Measurements from ENCODE around the gene SCN8A.
"Not testable (repeated sequence)": the region's sequence is repeated elsewhere in the genome, so short reads cannot be mapped to it uniquely, and the experiment has no call there.

SCN8A gene

GRCh38 chr12:51591016-51591901 lies at the start of gene SCN8A:
SCN8A (plus strand) TSS chr12:51591233; CDS start chr12:51662818, 71,585 bp downstream.
- DNase-seq (ENCODE audit: low read depth), result peak; percentile 23
- peak within 1 kb of the TSS; percentile 87 for H3K4me3 ChIP-seq (ENCODE audit: low read depth, low read length)

- H3K4me3 ChIP-seq (ENCODE audit: low read depth, low read length), result no peak overlapping the region
- no peak for DNase-seq (ENCODE audit: low read depth)
Observed at GRCh38 chr12:51546097-51546496, 44.9 kb upstream of the SCN8A start.

- no peak overlapping the region for H3K4me3 ChIP-seq (ENCODE audit: low read depth, low read length)
- DNase-seq (ENCODE audit: low read depth), result no peak
Observed at GRCh38 chr12:51547606-51548005, 43.4 kb upstream of the SCN8A start.

- no peak for DNase-seq (ENCODE audit: low read depth)
- H3K4me3 ChIP-seq (ENCODE audit: low read depth, low read length), result no peak overlapping the region
Observed at GRCh38 chr12:51548241-51548640, 42.8 kb upstream of the SCN8A start.

GRCh38 chr12:51549637-51550036 lies 41.4 kb upstream of the SCN8A start:
- no peak for DNase-seq (ENCODE audit: low read depth)

GRCh38 chr12:51568271-51569032 lies 22.6 kb upstream of the SCN8A start:
- not testable (repeated sequence) for DNase-seq (ENCODE audit: low read depth); H3K4me3 ChIP-seq (ENCODE audit: low read depth, low read length)

More at GRCh38 chr12:51549637-51550036, 41.4 kb upstream of the SCN8A start:
- H3K4me3 ChIP-seq (ENCODE audit: low read depth, low read length), result no peak overlapping the region

- no peak overlapping the region for H3K4me3 ChIP-seq (ENCODE audit: low read depth, low read length)
Observed at GRCh38 chr12:51579321-51579850, 11.6 kb upstream of the SCN8A start.

GRCh38 chr12:51589060-51589459 lies 2.0 kb upstream of the SCN8A start:
- no peak for DNase-seq (ENCODE audit: low read depth)
- H3K4me3 ChIP-seq (ENCODE audit: low read depth, low read length), result no peak overlapping the region

More at GRCh38 chr12:51579321-51579850, 11.6 kb upstream of the SCN8A start:
- no peak for DNase-seq (ENCODE audit: low read depth)

- no peak for DNase-seq (ENCODE audit: low read depth)
- H3K4me3 ChIP-seq (ENCODE audit: low read depth, low read length), result no peak overlapping the region
Observed at GRCh38 chr12:51589557-51590176, 1.4 kb upstream of the SCN8A start.

GRCh38 chr12:51590347-51591015 lies 552 bp upstream of the SCN8A start:
- DNase-seq (ENCODE audit: low read depth), result peak; percentile 38
- H3K4me3 ChIP-seq (ENCODE audit: low read depth, low read length), result peak overlapping the region; percentile 65

- H3K4me3 ChIP-seq (ENCODE audit: low read depth, low read length), result peak overlapping the region; percentile 87
- DNase-seq (ENCODE audit: low read depth), result peak; percentile 64
Observed at GRCh38 chr12:51592034-51592705, 1.1 kb downstream of the SCN8A start.

- no peak for DNase-seq (ENCODE audit: low read depth)
- no peak overlapping the region for H3K4me3 ChIP-seq (ENCODE audit: low read depth, low read length)
Observed at GRCh38 chr12:51593021-51593420, 2.0 kb downstream of the SCN8A start.

GRCh38 chr12:51593539-51593938 lies 2.5 kb downstream of the SCN8A start:
- H3K4me3 ChIP-seq (ENCODE audit: low read depth, low read length), result no peak overlapping the region
- DNase-seq (ENCODE audit: low read depth), result peak; percentile 43

GRCh38 chr12:51598156-51598555 lies 7.1 kb downstream of the SCN8A start:
- no peak for DNase-seq (ENCODE audit: low read depth)
- no peak overlapping the region for H3K4me3 ChIP-seq (ENCODE audit: low read depth, low read length)

- no peak for DNase-seq (ENCODE audit: low read depth)
- H3K4me3 ChIP-seq (ENCODE audit: low read depth, low read length), result no peak overlapping the region
Observed at GRCh38 chr12:51600721-51601120, 9.7 kb downstream of the SCN8A start.

GRCh38 chr12:51601241-51601640 lies 10.2 kb downstream of the SCN8A start:
- DNase-seq (ENCODE audit: low read depth), result no peak
- H3K4me3 ChIP-seq (ENCODE audit: low read depth, low read length), result no peak overlapping the region

GRCh38 chr12:51605896-51606295 lies 14.9 kb downstream of the SCN8A start:
- not testable (repeated sequence) for H3K4me3 ChIP-seq (ENCODE audit: low read depth, low read length); DNase-seq (ENCODE audit: low read depth)

GRCh38 chr12:51607197-51607596 lies 16.2 kb downstream of the SCN8A start:
- not testable (repeated sequence) for DNase-seq (ENCODE audit: low read depth); H3K4me3 ChIP-seq (ENCODE audit: low read depth, low read length)

- no peak for DNase-seq (ENCODE audit: low read depth)
- no peak overlapping the region for H3K4me3 ChIP-seq (ENCODE audit: low read depth, low read length)
Observed at GRCh38 chr12:51620448-51620847, 29.4 kb downstream of the SCN8A start.

All from skeletal muscle cell (primary cell).